ENCODE data around the gene FAM83C. TPM values are rescaled to one million over a fixed set of nuclear protein-coding genes. Genes with fewer than 3 reads are reported as not detected.

Gene FAM83C
- total and polyA plus RNA-seq, 2 donors (not counting 1 experiment from before 2014, with no cell fraction given) = 0.02 TPM; not detected in 1

DNA sequence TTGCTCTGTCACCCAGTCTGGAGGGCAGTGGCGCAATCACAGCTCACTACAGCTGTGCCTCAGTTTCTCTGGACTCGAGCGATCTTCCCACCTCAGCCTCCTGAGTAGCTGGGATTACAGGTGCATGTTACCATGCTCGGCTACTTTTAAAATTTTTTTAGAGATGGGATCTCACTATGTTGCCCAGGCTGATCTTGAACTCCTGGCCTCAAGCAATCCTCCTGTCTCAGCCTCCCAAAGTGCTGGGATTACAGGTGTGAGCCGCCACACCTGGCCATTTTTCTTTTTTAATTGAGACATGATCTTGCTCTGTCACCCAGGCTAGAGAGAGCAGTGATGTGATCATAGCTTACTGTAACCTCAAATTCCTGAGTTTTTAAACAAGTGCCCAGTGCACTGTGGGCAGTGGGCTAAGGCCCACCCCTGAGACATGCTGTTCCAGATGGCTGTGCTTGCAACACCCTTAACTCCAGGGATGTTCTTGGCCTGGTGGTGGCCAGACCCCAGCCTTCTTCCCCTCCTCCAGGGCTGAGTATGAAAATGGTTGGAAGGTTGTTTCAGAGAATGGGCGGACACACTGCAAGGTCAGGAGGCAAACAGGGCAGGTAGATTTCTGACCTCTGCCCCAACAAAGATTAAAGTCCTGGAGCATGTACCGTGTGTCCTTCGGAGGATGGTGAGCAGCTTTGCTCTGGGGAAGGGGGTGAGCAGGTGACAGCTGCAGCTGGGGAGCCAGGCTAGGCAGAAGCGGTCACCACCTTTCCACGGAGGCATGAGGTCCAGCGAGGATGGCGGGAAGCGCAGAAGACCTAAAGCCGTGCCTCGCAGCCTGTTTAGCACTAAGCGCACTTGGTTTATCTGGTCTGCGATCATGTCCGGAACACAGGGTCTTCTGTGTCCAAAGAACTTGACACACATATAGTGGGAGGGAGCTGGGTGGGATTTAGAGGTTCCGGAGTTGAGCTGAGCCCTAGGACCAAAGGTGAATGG is 1.4 kb upstream of the FAM83C start:
- no peaks in the 10 kb centered on the region for H3K9me3 ChIP-seq (ENCODE audit: control insufficient read depth, insufficient read depth, low read depth, low read length)
- H3K9ac ChIP-seq (ENCODE audit: insufficient read depth, low read length) = no peak overlapping the region
- no peaks in the 10 kb centered on the region for H4K20me1 ChIP-seq (ENCODE audit: control insufficient read depth, extremely low read depth, insufficient read depth, low read length)
- H3K4me2 ChIP-seq (ENCODE audit: extremely low read depth, insufficient read depth, low read length) = no peak overlapping the region
- H3K4me1 ChIP-seq (ENCODE audit: control insufficient read depth, extremely low read depth, insufficient read depth, low read length) = no peaks in the 10 kb centered on the region
- H3K27ac ChIP-seq (ENCODE audit: insufficient read depth, low read length) = no peak overlapping the region
- no peaks in the 10 kb centered on the region for H3K79me2 ChIP-seq (ENCODE audit: control insufficient read depth, insufficient read depth, low read length)
- H3K27me3 ChIP-seq (ENCODE audit: control insufficient read depth, insufficient read depth, low read length) = peaks cover 3% of the 10 kb centered on the region
- H2AFZ ChIP-seq (ENCODE audit: low read length) = no peak overlapping the region
- no peak for TF ChIP-seq EZH2 (IDR thresholded peaks at IDR 0.05; ENCODE audit: low read length, missing control alignments)
- no peak for TF ChIP-seq CTCF (conservative IDR thresholded peaks at IDR 0.05 in 1 of 2, IDR thresholded peaks at IDR 0.05 in 1 of 2; ENCODE audit: low read depth in 1 of 2, low read length in 2 of 2)
- H3K36me3 ChIP-seq (ENCODE audit: control insufficient read depth, insufficient read depth, low read length) = no peaks in the 10 kb centered on the region
- no peak overlapping the region for H3K4me3 ChIP-seq (replicated peaks in 1 of 4; ENCODE audit: control extremely low read depth in 1 of 4, insufficient read depth in 1 of 4, low read depth in 3 of 4, low read length in 4 of 4)
- DNase-seq (ENCODE audit: low read depth in 2 of 2) = no peak

GRCh38 chr20:35292504-35293285 is 470 bp upstream of the FAM83C start:
- no peaks in the 10 kb centered on the region for H3K79me2 ChIP-seq (ENCODE audit: control insufficient read depth, insufficient read depth, low read length)
- no peaks in the 10 kb centered on the region for H3K36me3 ChIP-seq (ENCODE audit: control insufficient read depth, insufficient read depth, low read length)
- H2AFZ ChIP-seq (ENCODE audit: low read length) = no peak overlapping the region
- H3K27me3 ChIP-seq (ENCODE audit: control insufficient read depth, insufficient read depth, low read length) = peaks cover 3% of the 10 kb centered on the region
- no peak overlapping the region for H3K4me2 ChIP-seq (ENCODE audit: extremely low read depth, insufficient read depth, low read length)
- H3K9me3 ChIP-seq (ENCODE audit: control insufficient read depth, insufficient read depth, low read depth, low read length) = no peaks in the 10 kb centered on the region
- H3K27ac ChIP-seq (ENCODE audit: insufficient read depth, low read length) = no peak overlapping the region
- TF ChIP-seq CTCF (conservative IDR thresholded peaks at IDR 0.05 in 1 of 2, IDR thresholded peaks at IDR 0.05 in 1 of 2; ENCODE audit: low read depth in 1 of 2, low read length in 2 of 2) (no peak), EZH2 (IDR thresholded peaks at IDR 0.05; ENCODE audit: low read length, missing control alignments) (no peak)
- DNase-seq (ENCODE audit: low read depth in 2 of 2) = no peak
- H3K4me1 ChIP-seq (ENCODE audit: control insufficient read depth, extremely low read depth, insufficient read depth, low read length) = no peaks in the 10 kb centered on the region
- no peak overlapping the region for H3K4me3 ChIP-seq (replicated peaks in 1 of 4; ENCODE audit: control extremely low read depth in 1 of 4, insufficient read depth in 1 of 4, low read depth in 3 of 4, low read length in 4 of 4)
- no peak overlapping the region for H3K9ac ChIP-seq (ENCODE audit: insufficient read depth, low read length)
- H4K20me1 ChIP-seq (ENCODE audit: control insufficient read depth, extremely low read depth, insufficient read depth, low read length) = no peaks in the 10 kb centered on the region

- no peak for TF ChIP-seq EZH2 (IDR thresholded peaks at IDR 0.05; ENCODE audit: low read length, missing control alignments)
- no peak for TF ChIP-seq CTCF (conservative IDR thresholded peaks at IDR 0.05 in 1 of 2, IDR thresholded peaks at IDR 0.05 in 1 of 2; ENCODE audit: low read depth in 1 of 2, low read length in 2 of 2)
- DNase-seq (ENCODE audit: low read depth in 2 of 2) = no peak
- no peak overlapping the region for H3K27ac ChIP-seq (ENCODE audit: insufficient read depth, low read length)
Observed at GRCh38 chr20:35290887-35291417, 1.3 kb downstream of the FAM83C start.

More at GRCh38 chr20:35290887-35291417, 1.3 kb downstream of the FAM83C start:
- Histone ChIP-seq H3K27me3 (ENCODE audit: control insufficient read depth, insufficient read depth, low read length) (peaks cover 3% of the 10 kb centered on the region), H3K4me2 (ENCODE audit: extremely low read depth, insufficient read depth, low read length) (no peak overlapping the region), H3K9me3 (ENCODE audit: control insufficient read depth, insufficient read depth, low read depth, low read length) (no peaks in the 10 kb centered on the region), H2AFZ (ENCODE audit: low read length) (no peak overlapping the region), H3K4me1 (ENCODE audit: control insufficient read depth, extremely low read depth, insufficient read depth, low read length) (no peaks in the 10 kb centered on the region), H3K36me3 (ENCODE audit: control insufficient read depth, insufficient read depth, low read length) (no peaks in the 10 kb centered on the region), H4K20me1 (ENCODE audit: control insufficient read depth, extremely low read depth, insufficient read depth, low read length) (no peaks in the 10 kb centered on the region), H3K79me2 (ENCODE audit: control insufficient read depth, insufficient read depth, low read length) (no peaks in the 10 kb centered on the region), H3K9ac (ENCODE audit: insufficient read depth, low read length) (no peak overlapping the region), H3K4me3 (replicated peaks in 1 of 4; ENCODE audit: control extremely low read depth in 1 of 4, insufficient read depth in 1 of 4, low read depth in 3 of 4, low read length in 4 of 4) (no peak overlapping the region)

Measured in fibroblast of lung (primary cell).